ENCODE measurements around the gene PLEKHA7.

PLEKHA7 gene

GRCh38 chr11:16853859-16854258 lies 160.4 kb downstream of the PLEKHA7 start:
- no peak for TF ChIP-seq CTCF (IDR thresholded peaks at IDR 0.05; ENCODE audit: poor library complexity, severe bottlenecking)
- no peaks in the 10 kb centered on the region for H3K36me3 ChIP-seq (ENCODE audit: low read depth)
- ATAC-seq (ENCODE audit: low read depth) (no peak), DNase-seq (ENCODE audit: low spot score) (no peak)
- H3K27me3 ChIP-seq (ENCODE audit: insufficient read depth, poor library complexity, severe bottlenecking), result no peaks in the 10 kb centered on the region
- H3K9me3 ChIP-seq (ENCODE audit: severe bottlenecking), result no peaks in the 10 kb centered on the region
- H3K4me1 ChIP-seq (ENCODE audit: insufficient read depth, poor library complexity, severe bottlenecking), result no peaks in the 10 kb centered on the region
- H3K4me3 ChIP-seq (ENCODE audit: severe bottlenecking), result no peak overlapping the region
- no peak overlapping the region for H3K27ac ChIP-seq (ENCODE audit: poor library complexity, severe bottlenecking)

- no peaks in the 10 kb centered on the region for H3K4me1 ChIP-seq (ENCODE audit: insufficient read depth, poor library complexity, severe bottlenecking)
- H3K36me3 ChIP-seq (ENCODE audit: low read depth), result no peaks in the 10 kb centered on the region
- ATAC-seq (ENCODE audit: low read depth), result no peak
- H3K9me3 ChIP-seq (ENCODE audit: severe bottlenecking), result no peaks in the 10 kb centered on the region
- no peak overlapping the region for H3K27ac ChIP-seq (ENCODE audit: poor library complexity, severe bottlenecking)
- H3K27me3 ChIP-seq (ENCODE audit: insufficient read depth, poor library complexity, severe bottlenecking), result no peaks in the 10 kb centered on the region
- no peak overlapping the region for H3K4me3 ChIP-seq (ENCODE audit: severe bottlenecking)
- no peak for DNase-seq (ENCODE audit: low spot score)
- no peak for TF ChIP-seq CTCF (IDR thresholded peaks at IDR 0.05; ENCODE audit: poor library complexity, severe bottlenecking)
These were observed 160.9 kb downstream of the PLEKHA7 start for GRCh38 chr11:16853266-16853665.

GRCh38 chr11:16846305-16846704 lies 167.9 kb downstream of the PLEKHA7 start:
- no peak for TF ChIP-seq CTCF (IDR thresholded peaks at IDR 0.05; ENCODE audit: poor library complexity, severe bottlenecking)
- Histone ChIP-seq H3K4me1 (ENCODE audit: insufficient read depth, poor library complexity, severe bottlenecking) (no peaks in the 10 kb centered on the region), H3K4me3 (ENCODE audit: severe bottlenecking) (no peak overlapping the region), H3K36me3 (ENCODE audit: low read depth) (no peaks in the 10 kb centered on the region), H3K27ac (ENCODE audit: poor library complexity, severe bottlenecking) (no peak overlapping the region), H3K27me3 (ENCODE audit: insufficient read depth, poor library complexity, severe bottlenecking) (no peaks in the 10 kb centered on the region), H3K9me3 (ENCODE audit: severe bottlenecking) (no peaks in the 10 kb centered on the region)
- DNase-seq (ENCODE audit: low spot score) (no peak), ATAC-seq (ENCODE audit: low read depth) (no peak)

- no peak for TF ChIP-seq CTCF (IDR thresholded peaks at IDR 0.05; ENCODE audit: poor library complexity, severe bottlenecking)
- peaks cover 3% of the 10 kb centered on the region; the same call in 1 of the 2 replicates for H3K36me3 ChIP-seq (ENCODE audit: low read depth)
- no peak for DNase-seq (ENCODE audit: low spot score)
- no peaks in the 10 kb centered on the region for H3K4me1 ChIP-seq (ENCODE audit: insufficient read depth, poor library complexity, severe bottlenecking)
- no peaks in the 10 kb centered on the region for H3K27me3 ChIP-seq (ENCODE audit: insufficient read depth, poor library complexity, severe bottlenecking)
- H3K27ac ChIP-seq (ENCODE audit: poor library complexity, severe bottlenecking), result no peak overlapping the region
- no peak for ATAC-seq (ENCODE audit: low read depth)
- H3K4me3 ChIP-seq (ENCODE audit: severe bottlenecking), result no peak overlapping the region
- no peaks in the 10 kb centered on the region for H3K9me3 ChIP-seq (ENCODE audit: severe bottlenecking)
These were observed 169.9 kb downstream of the PLEKHA7 start for GRCh38 chr11:16844268-16844771.

GRCh38 chr11:16843294-16843693 lies 170.9 kb downstream of the PLEKHA7 start:
- H3K9me3 ChIP-seq (ENCODE audit: severe bottlenecking), result no peaks in the 10 kb centered on the region
- no peak for DNase-seq (ENCODE audit: low spot score)
- no peak overlapping the region for H3K27ac ChIP-seq (ENCODE audit: poor library complexity, severe bottlenecking)
- no peaks in the 10 kb centered on the region for H3K4me1 ChIP-seq (ENCODE audit: insufficient read depth, poor library complexity, severe bottlenecking)
- no peak for ATAC-seq (ENCODE audit: low read depth)
- H3K27me3 ChIP-seq (ENCODE audit: insufficient read depth, poor library complexity, severe bottlenecking), result no peaks in the 10 kb centered on the region
- no peak overlapping the region for H3K4me3 ChIP-seq (ENCODE audit: severe bottlenecking)
- H3K36me3 ChIP-seq (ENCODE audit: low read depth), result peaks cover 3% of the 10 kb centered on the region; the same call in 1 of the 2 replicates
- no peak for TF ChIP-seq CTCF (IDR thresholded peaks at IDR 0.05; ENCODE audit: poor library complexity, severe bottlenecking)
